Skin of body (tissue), 3 donors: Measurements from ENCODE around the gene AFMID. TPM values are rescaled to one million over a fixed set of nuclear protein-coding genes. Genes with fewer than 3 reads are reported as not detected.

Experiments
- DNase-seq: peaks from one replicate; lab custom pipeline; 2025; lab: John Stamatoyannopoulos, UW
- small RNA-seq: library from RNA; depleted of rRNA; stranded (forward); fragments of <200 nt; gene quantifications from one replicate; pipeline ENCODE3, GENCODE V24; 2014; ENCODE audit warnings: low replicate concordance
- total RNA-seq: library from RNA; depleted of rRNA; stranded (reverse); fragments of >200 nt; gene quantifications from one replicate; pipeline ENCODE4 v1.2.3, GENCODE V29; 2014

AFMID gene
- total RNA-seq, 1 donor from 2014 or later, result 28.3 TPM

- peak; percentile 74 for DNase-seq
Measured at GRCh38 chr17:78253946-78254672, 66.9 kb downstream of the AFMID start.

GRCh38 chr17:78255029-78255656 lies 68.0 kb downstream of the AFMID start:
- no peak for DNase-seq

- DNase-seq, result no peak
Measured at GRCh38 chr17:78255953-78256706, 69.0 kb downstream of the AFMID start.

- DNase-seq, result no peak
Measured at GRCh38 chr17:78256707-78257591, 69.8 kb downstream of the AFMID start.

Small RNA genes lying within 50 kb of the gene (small RNA-seq; reads per million reads assigned to genes)
- gene AC087645.1, result not detected

Other genes starting within 250 kb of the AFMID start
- gene TNRC6C, start 228.7 kb upstream of the AFMID start, total RNA-seq, result 13.6 TPM
- 14.2 TPM for gene TMC6, start 58.6 kb upstream of the AFMID start, total RNA-seq
- gene TMC8, start 56.6 kb upstream of the AFMID start, total RNA-seq, result 3.4 TPM
- 2.9 TPM for gene C17orf99, start 41.0 kb upstream of the AFMID start, total RNA-seq
- 16.7 TPM for gene SYNGR2, start 18.8 kb upstream of the AFMID start, total RNA-seq
- 22.8 TPM for gene TK1, start 310 bp upstream of the AFMID start, total RNA-seq
- gene BIRC5, start 26.9 kb downstream of the AFMID start, total RNA-seq, result 15.0 TPM
- gene TMEM235, start 44.3 kb downstream of the AFMID start, total RNA-seq, result not detected
- gene SOCS3, start 172.7 kb downstream of the AFMID start, total RNA-seq, result 23.7 TPM
- gene PGS1, start 191.3 kb downstream of the AFMID start, total RNA-seq, result 25.7 TPM